Astrocyte (in vitro differentiated cells and primary cell): ENCODE results near the gene PITPNM3.
"Not testable (repeated sequence)": the region's sequence is repeated elsewhere in the genome, so short reads cannot be mapped to it uniquely, and the experiment has no call there.

Source experiments
- CTCF ChIP-seq: IDR thresholded peaks from 2 replicates; pipeline ENCODE4 v1.5.1; 2011; ENCODE audit warnings: low read depth, mild to moderate bottlenecking, inconsistent platforms, low read length, moderate library complexity; ENCODE audit not compliant: insufficient read depth
- EZH2 ChIP-seq: IDR thresholded peaks from 2 replicates; pipeline ENCODE4 v1.6.1; 2012; ENCODE audit warnings: mild to moderate bottlenecking, low read length, inconsistent platforms; ENCODE audit not compliant: insufficient read depth

- not testable (repeated sequence) for TF ChIP-seq CTCF, EZH2
Measured at GRCh38 chr17:6573495-6573894, 17.1 kb upstream of the PITPNM3 start.
